SK-N-SH (cell line): ENCODE results near the gene TPM4.

ENCODE experiments used
- EP300 ChIP-seq, 2 experiments: IDR thresholded peaks; 2 replicates each; pipeline versions ENCODE4 v1.4.0 to v1.6.1; 2012; ENCODE audit warnings: borderline replicate concordance in 1 of 2, low read depth in 1 of 2, low read length in 1 of 2
- EZH2phosphoT487 ChIP-seq: fragments of 200-600 bp; sonication (generic); IDR thresholded peaks from 2 replicates; pipeline ENCODE4 v1.6.1; 2017; ENCODE audit warnings: low read depth, mixed run types, mild to moderate bottlenecking, antibody characterized with exemption, moderate library complexity, borderline replicate concordance
- GABPA ChIP-seq: IDR thresholded peaks from 2 replicates; pipeline ENCODE4 v1.4.0; 2012; ENCODE audit warnings: low read depth, mild to moderate bottlenecking
- JUND ChIP-seq: IDR thresholded peaks from 2 replicates; pipeline ENCODE4 v1.4.0; 2012
- MXI1 ChIP-seq: IDR thresholded peaks from 2 replicates; pipeline ENCODE4 v1.6.1; 2012; ENCODE audit warnings: mild to moderate bottlenecking, low read depth, low read length, improper control_type of control experiment
- RFX5 ChIP-seq: IDR thresholded peaks from 2 replicates; pipeline ENCODE4 v1.6.1; 2012; ENCODE audit warnings: mild to moderate bottlenecking, improper control_type of control experiment, low read length
- TAF1 ChIP-seq: IDR thresholded peaks from 2 replicates; pipeline ENCODE4 v1.6.1; 2012; ENCODE audit warnings: low read depth, mild to moderate bottlenecking, low read length, moderate library complexity, borderline replicate concordance
- TF ChIP-seq, protein P1 (sequence below): fragments of 200-600 bp; sonication (generic); IDR thresholded peaks from 2 replicates; pipeline ENCODE4 v1.6.1; 2017; ENCODE audit warnings: antibody characterized with exemption, mild to moderate bottlenecking, moderate library complexity
- TF ChIP-seq, protein P2 (sequence below): fragments of 150-350 bp; IDR thresholded peaks from 2 replicates; pipeline ENCODE4 v1.6.1; 2017; ENCODE audit warnings: antibody characterized with exemption, low read length, low read depth, borderline replicate concordance
- TF ChIP-seq, protein P3 (sequence below): IDR thresholded peaks from 2 replicates; pipeline ENCODE4 v1.4.0; 2012; ENCODE audit warnings: low read depth

DNA sequence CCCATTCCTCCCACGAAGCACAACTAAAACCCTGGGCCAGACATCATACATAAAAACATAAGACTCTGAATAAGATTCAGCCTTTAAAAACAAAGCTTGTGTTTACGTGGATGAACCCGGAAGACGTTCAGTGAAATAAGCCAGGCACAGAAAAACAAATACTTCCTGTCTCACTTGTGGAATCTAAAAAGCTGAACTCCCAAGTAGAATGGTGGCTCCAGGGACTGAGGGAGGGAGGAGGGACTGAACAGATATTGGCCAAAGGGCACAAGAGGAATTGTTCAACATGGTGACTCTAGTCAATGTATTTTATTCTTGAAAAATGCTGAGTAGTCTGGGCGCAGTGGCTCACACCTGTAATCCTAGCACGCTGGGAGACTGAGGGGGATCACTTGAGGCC lies 35.7 kb upstream of the TPM4 start:
- TF ChIP-seq, protein P1, sequence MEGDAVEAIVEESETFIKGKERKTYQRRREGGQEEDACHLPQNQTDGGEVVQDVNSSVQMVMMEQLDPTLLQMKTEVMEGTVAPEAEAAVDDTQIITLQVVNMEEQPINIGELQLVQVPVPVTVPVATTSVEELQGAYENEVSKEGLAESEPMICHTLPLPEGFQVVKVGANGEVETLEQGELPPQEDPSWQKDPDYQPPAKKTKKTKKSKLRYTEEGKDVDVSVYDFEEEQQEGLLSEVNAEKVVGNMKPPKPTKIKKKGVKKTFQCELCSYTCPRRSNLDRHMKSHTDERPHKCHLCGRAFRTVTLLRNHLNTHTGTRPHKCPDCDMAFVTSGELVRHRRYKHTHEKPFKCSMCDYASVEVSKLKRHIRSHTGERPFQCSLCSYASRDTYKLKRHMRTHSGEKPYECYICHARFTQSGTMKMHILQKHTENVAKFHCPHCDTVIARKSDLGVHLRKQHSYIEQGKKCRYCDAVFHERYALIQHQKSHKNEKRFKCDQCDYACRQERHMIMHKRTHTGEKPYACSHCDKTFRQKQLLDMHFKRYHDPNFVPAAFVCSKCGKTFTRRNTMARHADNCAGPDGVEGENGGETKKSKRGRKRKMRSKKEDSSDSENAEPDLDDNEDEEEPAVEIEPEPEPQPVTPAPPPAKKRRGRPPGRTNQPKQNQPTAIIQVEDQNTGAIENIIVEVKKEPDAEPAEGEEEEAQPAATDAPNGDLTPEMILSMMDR = no peak
- TF ChIP-seq, protein P2, sequence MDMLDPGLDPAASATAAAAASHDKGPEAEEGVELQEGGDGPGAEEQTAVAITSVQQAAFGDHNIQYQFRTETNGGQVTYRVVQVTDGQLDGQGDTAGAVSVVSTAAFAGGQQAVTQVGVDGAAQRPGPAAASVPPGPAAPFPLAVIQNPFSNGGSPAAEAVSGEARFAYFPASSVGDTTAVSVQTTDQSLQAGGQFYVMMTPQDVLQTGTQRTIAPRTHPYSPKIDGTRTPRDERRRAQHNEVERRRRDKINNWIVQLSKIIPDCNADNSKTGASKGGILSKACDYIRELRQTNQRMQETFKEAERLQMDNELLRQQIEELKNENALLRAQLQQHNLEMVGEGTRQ = no peak
- no peak for TF ChIP-seq GABPA
- TF ChIP-seq, protein P3, sequence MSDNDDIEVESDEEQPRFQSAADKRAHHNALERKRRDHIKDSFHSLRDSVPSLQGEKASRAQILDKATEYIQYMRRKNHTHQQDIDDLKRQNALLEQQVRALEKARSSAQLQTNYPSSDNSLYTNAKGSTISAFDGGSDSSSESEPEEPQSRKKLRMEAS = no peak
- TF ChIP-seq RFX5 = no peak
- no peak for TF ChIP-seq TAF1
- TF ChIP-seq EZH2phosphoT487 = no peak
- TF ChIP-seq EP300 (IDR thresholded peaks at IDR 0.05; ENCODE audit: borderline replicate concordance in 1 of 2, low read depth in 1 of 2, low read length in 1 of 2) = no peak
- TF ChIP-seq JUND = no peak
- no peak for TF ChIP-seq MXI1
